ENCODE measurements around the gene TFF3. TPM values are rescaled to one million over a fixed set of nuclear protein-coding genes. Genes with fewer than 3 reads are reported as not detected.

Gene TFF3
- total RNA-seq, 2 experiments from 2014 or later, result not detected

- POLR2A ChIA-PET, result interaction anchor here (0.5 to 0.6 kb wide), 2 partner anchors 11 to 120 kb away, joined by 3 read pairs; no protein-coding TSS in a partner anchor
- H3K36me3 ChIP-seq (ENCODE audit: insufficient read depth, low read length), result peaks cover 39% of the 10 kb centered on the region
- no TSS peak for BruUV-seq (replicated peaks)
These were observed 34.0 kb downstream of the TFF3 start for GRCh38 chr21:42281181-42281680.

GRCh38 chr21:42280356-42281180, 34.6 kb downstream of the TFF3 start:
- intact Hi-C loops (cut with micrococcal nuclease; ENCODE audit: unreplicated experiment), result no loop called here
- TF ChIP-seq EZH2phosphoT487 (IDR thresholded peaks at IDR 0.05; ENCODE audit: borderline replicate concordance, low read depth, low read length), result no peak
- no peak for TF ChIP-seq CTCF (conservative IDR thresholded peaks at IDR 0.05; ENCODE audit: low read length)
- Histone ChIP-seq H3K79me2 (ENCODE audit: insufficient read depth, low read depth, low read length) (no peaks in the 10 kb centered on the region), H3K9me2 (ENCODE audit: insufficient read depth, low read length) (no peaks in the 10 kb centered on the region), H3K27ac (ENCODE audit: low read depth, low read length, poor library complexity, severe bottlenecking) (no peak overlapping the region), H4K20me1 (ENCODE audit: insufficient read depth, low read length) (no peaks in the 10 kb centered on the region), H3K4me2 (ENCODE audit: low read length) (no peak overlapping the region), H3K9me3 (ENCODE audit: low read length) (no peaks in the 10 kb centered on the region), H2AFZ (ENCODE audit: low read length) (no peak overlapping the region), H3K4me1 (ENCODE audit: insufficient read depth, low read length, poor library complexity, severe bottlenecking) (peaks cover 4% of the 10 kb centered on the region), H3K36me3 (ENCODE audit: insufficient read depth, low read length) (peaks cover 39% of the 10 kb centered on the region), H3K4me3 (ENCODE audit: low read depth, low read length, poor library complexity, severe bottlenecking) (no peak overlapping the region)
- no TSS peak for BruUV-seq (replicated peaks)
- ChIA-PET POLR2A (interaction anchor here (0.5 to 0.9 kb wide), 3 partner anchors 10 to 121 kb away, joined by 3 read pairs; no protein-coding TSS in a partner anchor), CTCF (ENCODE audit: unreplicated experiment) (no interaction called here)
- no peak for DNase-seq (ENCODE audit: low spot score)

More at GRCh38 chr21:42281181-42281680, 34.0 kb downstream of the TFF3 start:
- DNase-seq (ENCODE audit: low spot score), result no peak
- no peak overlapping the region for H3K27ac ChIP-seq (ENCODE audit: low read depth, low read length, poor library complexity, severe bottlenecking)
- no peaks in the 10 kb centered on the region for H4K20me1 ChIP-seq (ENCODE audit: insufficient read depth, low read length)
- H3K9me2 ChIP-seq (ENCODE audit: insufficient read depth, low read length), result no peaks in the 10 kb centered on the region
- H3K4me3 ChIP-seq (ENCODE audit: low read depth, low read length, poor library complexity, severe bottlenecking), result no peak overlapping the region
- no peak overlapping the region for H2AFZ ChIP-seq (ENCODE audit: low read length)
- CTCF ChIA-PET (ENCODE audit: unreplicated experiment), result no interaction called here
- no peak overlapping the region for H3K4me2 ChIP-seq (ENCODE audit: low read length)
- intact Hi-C loops (cut with micrococcal nuclease; ENCODE audit: unreplicated experiment), result no loop called here
- peaks cover 11% of the 10 kb centered on the region for H3K4me1 ChIP-seq (ENCODE audit: insufficient read depth, low read length, poor library complexity, severe bottlenecking)
- H3K79me2 ChIP-seq (ENCODE audit: insufficient read depth, low read depth, low read length), result no peaks in the 10 kb centered on the region
- no peak for TF ChIP-seq EZH2phosphoT487 (IDR thresholded peaks at IDR 0.05; ENCODE audit: borderline replicate concordance, low read depth, low read length)
- TF ChIP-seq CTCF (conservative IDR thresholded peaks at IDR 0.05; ENCODE audit: low read length), result no peak
- no peaks in the 10 kb centered on the region for H3K9me3 ChIP-seq (ENCODE audit: low read length)

GRCh38 chr21:42279888-42280287, 35.3 kb downstream of the TFF3 start:
- H2AFZ ChIP-seq (ENCODE audit: low read length), result no peak overlapping the region
- no peak overlapping the region for H3K4me3 ChIP-seq (ENCODE audit: low read depth, low read length, poor library complexity, severe bottlenecking)
- no peak overlapping the region for H3K27ac ChIP-seq (ENCODE audit: low read depth, low read length, poor library complexity, severe bottlenecking)
- DNase-seq (ENCODE audit: low spot score), result no peak
- no peak overlapping the region for H3K4me2 ChIP-seq (ENCODE audit: low read length)
- no peaks in the 10 kb centered on the region for H3K9me3 ChIP-seq (ENCODE audit: low read length)
- ChIA-PET POLR2A (interaction anchor here (0.9 kb wide), 1 partner anchor 11 kb away, joined by 3 read pairs; no protein-coding TSS in a partner anchor), CTCF (ENCODE audit: unreplicated experiment) (interaction anchor here (0.6 to 0.7 kb wide), 2 partner anchors 15 to 180 kb away, joined by 3 read pairs; no protein-coding TSS in a partner anchor)
- no TSS peak for BruUV-seq (replicated peaks)
- H3K79me2 ChIP-seq (ENCODE audit: insufficient read depth, low read depth, low read length), result no peaks in the 10 kb centered on the region
- H4K20me1 ChIP-seq (ENCODE audit: insufficient read depth, low read length), result no peaks in the 10 kb centered on the region
- no peaks in the 10 kb centered on the region for H3K4me1 ChIP-seq (ENCODE audit: insufficient read depth, low read length, poor library complexity, severe bottlenecking)
- no peaks in the 10 kb centered on the region for H3K9me2 ChIP-seq (ENCODE audit: insufficient read depth, low read length)
- intact Hi-C loops (cut with micrococcal nuclease; ENCODE audit: unreplicated experiment), result no loop called here
- TF ChIP-seq CTCF (conservative IDR thresholded peaks at IDR 0.05; ENCODE audit: low read length) (no peak), EZH2phosphoT487 (IDR thresholded peaks at IDR 0.05; ENCODE audit: borderline replicate concordance, low read depth, low read length) (no peak)
- H3K36me3 ChIP-seq (ENCODE audit: insufficient read depth, low read length), result peaks cover 44% of the 10 kb centered on the region
